Thyroid gland (tissue), 4 donors: Measurements from ENCODE around the gene LDAH. TPM values are rescaled to one million over a fixed set of nuclear protein-coding genes. Genes with fewer than 3 reads are reported as not detected.

Experiments
- DNase-seq, 2 donors: peaks; one replicate each; pipeline ENCODE4 v3.0.0-alpha.2; 2019
- H3K27ac ChIP-seq, 3 donors: fragments of 200-600 bp; sonication (generic); 1 replicate in 2 of 3; 2 replicates in 1 of 3; pipeline ENCODE4 v1.5.1; 2016 to 2019; ENCODE audit warnings: mild to moderate bottlenecking in 1 of 3, moderate library complexity in 1 of 3
- H3K27me3 ChIP-seq: fragments of 200-600 bp; sonication (generic); one replicate; pipeline ENCODE4 v1.5.1; 2019
- H3K36me3 ChIP-seq, 2 donors: fragments of 200-600 bp; sonication (generic); one replicate each; pipeline ENCODE4 v1.5.1; 2016 to 2019
- H3K4me1 ChIP-seq, 2 donors: fragments of 200-600 bp; sonication (generic); one replicate each; pipeline ENCODE4 v1.5.1; 2017 to 2019
- H3K4me3 ChIP-seq, 3 donors: fragments of 200-600 bp; sonication (generic); replicated peaks in 1 of 3; 1 replicate in 2 of 3; 2 replicates in 1 of 3; pipeline ENCODE4 v1.5.1; 2016; ENCODE audit warnings: mild to moderate bottlenecking in 1 of 3
- H3K9me3 ChIP-seq: fragments of 200-600 bp; sonication (generic); one replicate; pipeline ENCODE4 v1.5.1; 2017
- CTCF ChIP-seq, 6 experiments: fragments of 200-600 bp in 3 of 6; fragments of 450-650 bp in 3 of 6; sonication (generic) in 3 of 6; IDR thresholded peaks; one replicate each; pipeline ENCODE4 v1.5.1; 2016 to 2019; ENCODE audit warnings: antibody characterized with exemption in 6 of 6, mild to moderate bottlenecking in 2 of 6, inconsistent platforms in 1 of 6, moderate library complexity in 1 of 6
- POLR2A ChIP-seq, 2 donors: fragments of 450-650 bp; IDR thresholded peaks; one replicate each; pipeline ENCODE4 v1.6.1; 2017; ENCODE audit warnings: antibody characterized with exemption in 2 of 2, mild to moderate bottlenecking in 2 of 2, moderate library complexity in 1 of 2
- WGBS, 2 donors: methylation state at CpG; one replicate each; pipeline ENCODE4 v1.1.5; 2017; 5-methylcytosine and 5-hydroxymethylcytosine counted together
- intact Hi-C: fragments of 100-400 bp; cut with DNase I; formaldehyde crosslinking; loops from one replicate; pipeline ENCODE4 v1.15.1; 2023
- total RNA-seq, 4 donors: library from RNA; depleted of rRNA; stranded (reverse); fragments of >200 nt; gene quantifications; one replicate each; pipeline ENCODE4 v1.2.3, GENCODE V29; 2016

The LDAH gene
- total RNA-seq, 4 donors from 2014 or later = 11.6 to 17.2 (median 16.2) TPM

DNA sequence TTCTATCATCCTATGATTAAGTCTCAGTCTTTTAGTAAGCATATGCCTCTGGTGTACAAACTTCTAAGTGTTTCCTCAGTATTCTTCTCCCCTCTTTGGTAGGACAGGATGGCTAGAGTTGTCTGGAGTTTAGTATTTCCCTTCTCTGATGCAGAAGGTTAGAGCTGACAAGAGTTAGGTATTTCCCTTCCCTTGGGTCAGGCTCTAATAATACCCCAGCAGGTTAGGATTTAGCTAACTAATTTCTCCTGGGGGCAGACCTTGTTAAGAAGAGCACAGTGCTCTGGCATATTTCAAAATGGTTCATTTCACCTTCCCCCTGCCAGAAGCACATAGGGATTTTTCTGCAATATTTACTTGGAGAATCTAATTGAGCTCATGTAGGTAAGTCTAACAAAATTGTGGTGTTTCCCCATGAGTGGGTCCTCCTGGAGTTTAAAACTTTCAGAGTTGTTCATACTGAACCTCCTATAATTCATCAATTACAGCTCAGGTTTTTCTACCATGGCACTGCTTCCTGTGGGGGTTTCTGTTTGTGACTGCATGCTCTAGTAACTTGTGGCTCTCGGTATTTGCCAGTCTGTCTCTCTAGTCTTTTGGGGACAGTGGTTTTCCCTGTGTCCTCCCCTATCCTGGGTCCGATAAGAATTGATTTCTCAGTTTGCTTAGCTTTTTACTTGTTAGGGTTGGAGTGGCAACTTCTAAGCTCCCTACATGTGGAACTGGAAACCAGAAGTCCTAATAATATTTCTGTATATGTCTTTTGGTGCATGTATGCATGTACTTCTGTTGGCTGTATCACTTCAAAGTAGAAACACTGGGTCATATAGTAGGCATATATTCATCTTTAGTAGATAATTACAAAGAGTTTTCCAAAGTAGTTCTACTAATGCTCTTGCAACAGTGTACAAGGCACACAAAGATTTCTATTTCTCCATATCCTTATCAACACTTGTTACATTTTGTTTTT, 78.2 kb downstream of the LDAH start:
- Histone ChIP-seq H3K9me3 (no peaks in the 10 kb centered on the region), H3K36me3 (no peaks in the 10 kb centered on the region), H3K27me3 (no peaks in the 10 kb centered on the region), H3K27ac (no peak overlapping the region), H3K4me3 (no peak overlapping the region), H3K4me1 (peaks cover 0 to 8% of the 10 kb centered on the region in 2 donors)
- no peak for DNase-seq
- intact Hi-C loops = no loop called here
- TF ChIP-seq POLR2A (IDR thresholded peaks at IDR 0.05) = no peak
- no peak for TF ChIP-seq CTCF (IDR thresholded peaks at IDR 0.05)
- WGBS, 2 donors = 83 to 86% methylated on average over 2 of the region's 2 CpGs

- DNase-seq = no peak
- no peaks in the 10 kb centered on the region for H3K9me3 ChIP-seq
- no peaks in the 10 kb centered on the region for H3K4me1 ChIP-seq
- H3K27me3 ChIP-seq = no peaks in the 10 kb centered on the region
- no peak overlapping the region for H3K27ac ChIP-seq
- no peak for TF ChIP-seq POLR2A (IDR thresholded peaks at IDR 0.05)
- no peak for TF ChIP-seq CTCF (IDR thresholded peaks at IDR 0.05)
- no peaks in the 10 kb centered on the region for H3K36me3 ChIP-seq
- intact Hi-C loops = no loop called here
- no peak overlapping the region for H3K4me3 ChIP-seq
These were observed 84.1 kb downstream of the LDAH start for GRCh38 chr2:20738772-20739171.

GRCh38 chr2:20737505-20737904, 85.4 kb downstream of the LDAH start:
- H3K4me3 ChIP-seq = no peak overlapping the region
- no peaks in the 10 kb centered on the region for H3K27me3 ChIP-seq
- H3K36me3 ChIP-seq = no peaks in the 10 kb centered on the region
- H3K27ac ChIP-seq = no peak overlapping the region
- H3K9me3 ChIP-seq = no peaks in the 10 kb centered on the region
- H3K4me1 ChIP-seq = no peaks in the 10 kb centered on the region
- DNase-seq = no peak
- no peak for TF ChIP-seq POLR2A (IDR thresholded peaks at IDR 0.05)
- no peak for TF ChIP-seq CTCF (IDR thresholded peaks at IDR 0.05)
- 82 to 86% methylated on average over 3 of the region's 3 CpGs for WGBS, 2 donors
- intact Hi-C loops = no loop called here

- DNase-seq = no peak
- TF ChIP-seq POLR2A (IDR thresholded peaks at IDR 0.05) = no peak
- no peak for TF ChIP-seq CTCF (IDR thresholded peaks at IDR 0.05)
- H3K4me1 ChIP-seq = no peaks in the 10 kb centered on the region
- intact Hi-C loops = no loop called here
- peak overlapping the region in 1 of 3 donors; percentile 16 for H3K27ac ChIP-seq
- no peaks in the 10 kb centered on the region for H3K36me3 ChIP-seq
- 55 to 65% methylated on average over 4 of the region's 4 CpGs for WGBS, 2 donors
- no peak overlapping the region for H3K4me3 ChIP-seq
- no peaks in the 10 kb centered on the region for H3K27me3 ChIP-seq
- H3K9me3 ChIP-seq = no peaks in the 10 kb centered on the region
These were observed 94.7 kb downstream of the LDAH start for GRCh38 chr2:20728114-20728758.

DNA sequence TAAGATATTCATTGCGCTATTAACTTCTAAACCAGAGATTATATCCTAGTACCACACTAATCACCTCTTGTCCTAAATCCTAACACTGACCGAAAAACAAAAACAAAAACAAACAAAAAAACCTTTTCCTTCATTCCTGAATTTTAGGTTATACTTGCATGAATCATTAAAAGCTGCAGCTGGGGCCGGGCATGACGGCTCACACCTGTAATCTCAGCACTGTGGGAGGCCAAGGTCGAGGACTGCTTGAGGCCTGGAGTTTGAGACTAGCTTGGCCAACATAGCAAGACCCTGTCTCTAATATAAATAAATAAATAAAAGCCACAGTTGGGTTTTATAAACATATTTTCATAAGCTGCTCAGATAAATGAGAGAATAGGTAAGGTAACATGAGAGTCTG, 96.0 kb downstream of the LDAH start:
- no peak for TF ChIP-seq POLR2A (IDR thresholded peaks at IDR 0.05)
- TF ChIP-seq CTCF (IDR thresholded peaks at IDR 0.05) = no peak
- Histone ChIP-seq H3K4me3 (no peak overlapping the region), H3K27me3 (no peaks in the 10 kb centered on the region), H3K9me3 (no peaks in the 10 kb centered on the region), H3K36me3 (no peaks in the 10 kb centered on the region), H3K27ac (no peak overlapping the region), H3K4me1 (no peaks in the 10 kb centered on the region)
- 95 to 96% methylated on average over 5 of the region's 5 CpGs for WGBS, 2 donors
- intact Hi-C loops = no loop called here
- no peak for DNase-seq
